Measurements from ENCODE around the gene IL32.
"Not testable (repeated sequence)": the region's sequence is repeated elsewhere in the genome, so short reads cannot be mapped to it uniquely, and the experiment has no call there.

The IL32 gene

DNA sequence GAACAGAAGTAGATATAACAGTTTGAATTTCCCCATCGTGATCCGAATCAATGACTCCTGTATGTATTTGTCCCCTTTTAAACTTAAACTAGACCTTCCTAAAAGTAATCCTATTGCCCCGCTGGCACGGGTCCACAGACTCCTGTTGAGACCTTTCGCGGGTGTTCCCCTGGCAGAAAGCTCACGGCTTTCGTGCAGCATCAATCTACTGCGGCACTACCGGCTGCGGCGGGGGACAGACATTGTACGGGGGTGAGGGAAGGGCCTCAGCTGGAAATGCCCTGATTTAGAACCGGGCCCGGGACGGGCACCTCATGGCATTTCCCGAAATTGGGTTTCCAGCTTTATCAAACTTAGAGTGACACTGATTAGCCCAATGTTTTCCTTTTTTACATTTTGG is 14.6 kb downstream of the IL32 start:
- Histone ChIP-seq H3K9me3 (ENCODE audit: control insufficient read depth, insufficient read depth, low read depth, low read length) (no peaks in the 10 kb centered on the region), H3K27ac (ENCODE audit: extremely low read depth, low read depth, low read length) (no peak overlapping the region), H3K4me3 (ENCODE audit: low read depth, low read length) (no peak overlapping the region), H3K4me1 (ENCODE audit: control insufficient read depth, insufficient read depth, low read length) (no peaks in the 10 kb centered on the region), H3K36me3 (ENCODE audit: control insufficient read depth in 2 of 2, insufficient read depth in 1 of 2, low read length in 2 of 2) (no peaks in the 10 kb centered on the region)
- ChIA-PET CTCF (interaction anchor here (1.1 to 1.7 kb wide), 3 partner anchors 18 to 21 kb away, joined by 4 to 5 read pairs (median 5); no protein-coding TSS in a partner anchor), POLR2A (no interaction called here)
- no peak for TF ChIP-seq ZFP41 (tag by site-specific recombination; IDR thresholded peaks at IDR 0.05; ENCODE audit: borderline replicate concordance)
- TF ChIP-seq, protein P1, sequence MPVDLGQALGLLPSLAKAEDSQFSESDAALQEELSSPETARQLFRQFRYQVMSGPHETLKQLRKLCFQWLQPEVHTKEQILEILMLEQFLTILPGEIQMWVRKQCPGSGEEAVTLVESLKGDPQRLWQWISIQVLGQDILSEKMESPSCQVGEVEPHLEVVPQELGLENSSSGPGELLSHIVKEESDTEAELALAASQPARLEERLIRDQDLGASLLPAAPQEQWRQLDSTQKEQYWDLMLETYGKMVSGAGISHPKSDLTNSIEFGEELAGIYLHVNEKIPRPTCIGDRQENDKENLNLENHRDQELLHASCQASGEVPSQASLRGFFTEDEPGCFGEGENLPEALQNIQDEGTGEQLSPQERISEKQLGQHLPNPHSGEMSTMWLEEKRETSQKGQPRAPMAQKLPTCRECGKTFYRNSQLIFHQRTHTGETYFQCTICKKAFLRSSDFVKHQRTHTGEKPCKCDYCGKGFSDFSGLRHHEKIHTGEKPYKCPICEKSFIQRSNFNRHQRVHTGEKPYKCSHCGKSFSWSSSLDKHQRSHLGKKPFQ (tag by site-specific recombination; IDR thresholded peaks at IDR 0.05), result no peak
- no peak for TF ChIP-seq ZBTB48 (tag by site-specific recombination; IDR thresholded peaks at IDR 0.05)
- TF ChIP-seq BCL11A (tag by site-specific recombination; IDR thresholded peaks at IDR 0.05; ENCODE audit: low read depth), result no peak
- no peak for TF ChIP-seq ZNF341 (tag by site-specific recombination; IDR thresholded peaks at IDR 0.05; ENCODE audit: low read depth)
- TF ChIP-seq ZNF610 (tag by site-specific recombination; IDR thresholded peaks at IDR 0.05; ENCODE audit: borderline replicate concordance), result no peak
- TF ChIP-seq ZNF121 (tag by site-specific recombination; IDR thresholded peaks at IDR 0.05), result no peak
- no peak for TF ChIP-seq ZNF221 (tag by site-specific recombination; IDR thresholded peaks at IDR 0.05; ENCODE audit: borderline replicate concordance)
- TF ChIP-seq ZNF658 (tag by site-specific recombination; IDR thresholded peaks at IDR 0.05), result no peak
- no peak for TF ChIP-seq WT1 (tag by site-specific recombination; IDR thresholded peaks at IDR 0.05)
- no peak for TF ChIP-seq ZNF768 (tag by site-specific recombination; IDR thresholded peaks at IDR 0.05)
- no peak for TF ChIP-seq TRIM28 (IDR thresholded peaks at IDR 0.05; ENCODE audit: borderline replicate concordance, low read length)

DNA sequence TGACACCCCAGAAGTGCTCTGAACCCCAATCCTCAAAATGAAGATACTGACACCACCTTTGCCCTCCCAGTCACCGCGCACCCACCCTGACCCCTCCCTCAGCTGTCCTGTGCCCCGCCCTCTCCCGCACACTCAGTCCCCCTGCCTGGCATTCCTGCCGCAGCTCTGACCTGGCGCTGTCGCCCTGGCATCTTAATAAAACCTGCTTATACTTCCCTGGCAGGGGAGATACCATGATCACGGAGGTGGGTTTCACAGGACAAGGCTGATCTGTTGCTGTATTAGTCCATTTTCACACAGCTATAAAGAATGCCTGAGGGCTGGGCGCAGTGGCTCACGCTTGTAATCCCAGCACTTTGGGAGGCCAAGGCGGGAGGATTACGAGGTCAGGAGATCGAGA is 16.5 kb downstream of the IL32 start:
- CTCF ChIA-PET, result interaction anchor here (0.5 to 1.3 kb wide), 2 partner anchors 24 to 1113 kb away, joined by 4 to 5 read pairs; no protein-coding TSS in a partner anchor
- POLR2A ChIA-PET; H3K4me1 ChIP-seq (ENCODE audit: control insufficient read depth, insufficient read depth, low read length); H3K27ac ChIP-seq (ENCODE audit: extremely low read depth, low read depth, low read length); H3K4me3 ChIP-seq (ENCODE audit: low read depth, low read length); H3K9me3 ChIP-seq (ENCODE audit: control insufficient read depth, insufficient read depth, low read depth, low read length); H3K36me3 ChIP-seq (ENCODE audit: control insufficient read depth in 2 of 2, insufficient read depth in 1 of 2, low read length in 2 of 2): not testable (repeated sequence)

DNA sequence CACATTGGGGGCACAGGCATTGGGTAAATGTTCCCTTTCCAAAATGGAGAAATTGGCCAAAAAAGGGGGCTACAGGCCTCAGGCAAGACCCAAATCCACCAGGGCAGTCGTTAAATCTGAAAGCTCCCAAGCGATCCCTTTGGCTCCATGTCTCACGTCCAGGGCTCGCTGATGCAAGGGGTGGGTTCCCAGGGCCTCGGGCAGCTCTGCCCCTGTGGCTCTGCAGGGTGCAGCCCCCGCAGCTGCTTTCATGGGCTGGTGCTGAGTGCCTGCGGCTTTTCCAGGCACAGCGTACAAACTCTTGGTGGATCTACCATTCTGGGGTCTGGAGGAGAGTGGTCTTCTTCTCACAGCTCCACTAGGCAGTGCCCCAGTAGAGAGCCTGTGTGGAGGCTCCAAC is 18.0 kb downstream of the IL32 start:
- not testable (repeated sequence) for H3K27ac ChIP-seq (ENCODE audit: extremely low read depth, low read depth, low read length); H3K36me3 ChIP-seq (ENCODE audit: control insufficient read depth in 2 of 2, insufficient read depth in 1 of 2, low read length in 2 of 2); H3K9me3 ChIP-seq (ENCODE audit: control insufficient read depth, insufficient read depth, low read depth, low read length); H3K4me1 ChIP-seq (ENCODE audit: control insufficient read depth, insufficient read depth, low read length); H3K4me3 ChIP-seq (ENCODE audit: low read depth, low read length)
- CTCF ChIA-PET, result interaction anchor here (0.6 to 1.3 kb wide), 6 partner anchors 20 to 68 kb away, joined by 3 to 5 read pairs (median 3); no protein-coding TSS in a partner anchor
- POLR2A ChIA-PET, result interaction anchor here (1.1 kb wide), 1 partner anchor 14 kb away, joined by 4 read pairs; no protein-coding TSS in a partner anchor

DNA sequence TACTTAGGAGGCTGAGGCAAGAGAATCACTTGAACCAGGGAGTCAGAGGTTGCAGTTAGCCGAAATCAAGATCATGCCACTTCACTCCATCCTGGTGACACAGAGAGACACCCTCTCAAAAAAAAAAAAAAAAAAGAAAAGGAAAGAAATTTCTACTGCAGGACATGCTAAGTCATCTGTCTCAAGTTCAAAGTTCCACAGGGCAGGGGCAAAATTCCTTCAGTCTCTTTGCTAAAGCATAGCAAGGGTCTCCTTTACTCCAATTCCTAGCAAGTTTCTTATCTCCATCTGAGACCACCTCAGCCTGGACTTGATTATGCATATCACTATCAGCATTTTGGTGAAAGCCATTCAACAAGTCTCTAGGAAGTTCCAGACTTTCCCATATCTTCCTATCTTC is 19.1 kb downstream of the IL32 start:
- no peaks in the 10 kb centered on the region for H3K4me1 ChIP-seq (ENCODE audit: control insufficient read depth, insufficient read depth, low read length)
- H3K4me3 ChIP-seq (ENCODE audit: low read depth, low read length), result no peak overlapping the region
- no peaks in the 10 kb centered on the region for H3K9me3 ChIP-seq (ENCODE audit: control insufficient read depth, insufficient read depth, low read depth, low read length)
- CTCF ChIA-PET, result interaction anchor here (0.7 to 1.1 kb wide), 2 partner anchors 31 to 44 kb away, joined by 3 read pairs; no protein-coding TSS in a partner anchor
- TF ChIP-seq SCRT2 (tag by site-specific recombination; IDR thresholded peaks at IDR 0.05), result peak; percentile 43
- 0 out of 2 replicates have a peak, but pooled peaks have one; percentile 38 for TF ChIP-seq SCRT1 (tag by site-specific recombination; IDR thresholded peaks at IDR 0.05; ENCODE audit: borderline replicate concordance)
- TF ChIP-seq, protein P2, sequence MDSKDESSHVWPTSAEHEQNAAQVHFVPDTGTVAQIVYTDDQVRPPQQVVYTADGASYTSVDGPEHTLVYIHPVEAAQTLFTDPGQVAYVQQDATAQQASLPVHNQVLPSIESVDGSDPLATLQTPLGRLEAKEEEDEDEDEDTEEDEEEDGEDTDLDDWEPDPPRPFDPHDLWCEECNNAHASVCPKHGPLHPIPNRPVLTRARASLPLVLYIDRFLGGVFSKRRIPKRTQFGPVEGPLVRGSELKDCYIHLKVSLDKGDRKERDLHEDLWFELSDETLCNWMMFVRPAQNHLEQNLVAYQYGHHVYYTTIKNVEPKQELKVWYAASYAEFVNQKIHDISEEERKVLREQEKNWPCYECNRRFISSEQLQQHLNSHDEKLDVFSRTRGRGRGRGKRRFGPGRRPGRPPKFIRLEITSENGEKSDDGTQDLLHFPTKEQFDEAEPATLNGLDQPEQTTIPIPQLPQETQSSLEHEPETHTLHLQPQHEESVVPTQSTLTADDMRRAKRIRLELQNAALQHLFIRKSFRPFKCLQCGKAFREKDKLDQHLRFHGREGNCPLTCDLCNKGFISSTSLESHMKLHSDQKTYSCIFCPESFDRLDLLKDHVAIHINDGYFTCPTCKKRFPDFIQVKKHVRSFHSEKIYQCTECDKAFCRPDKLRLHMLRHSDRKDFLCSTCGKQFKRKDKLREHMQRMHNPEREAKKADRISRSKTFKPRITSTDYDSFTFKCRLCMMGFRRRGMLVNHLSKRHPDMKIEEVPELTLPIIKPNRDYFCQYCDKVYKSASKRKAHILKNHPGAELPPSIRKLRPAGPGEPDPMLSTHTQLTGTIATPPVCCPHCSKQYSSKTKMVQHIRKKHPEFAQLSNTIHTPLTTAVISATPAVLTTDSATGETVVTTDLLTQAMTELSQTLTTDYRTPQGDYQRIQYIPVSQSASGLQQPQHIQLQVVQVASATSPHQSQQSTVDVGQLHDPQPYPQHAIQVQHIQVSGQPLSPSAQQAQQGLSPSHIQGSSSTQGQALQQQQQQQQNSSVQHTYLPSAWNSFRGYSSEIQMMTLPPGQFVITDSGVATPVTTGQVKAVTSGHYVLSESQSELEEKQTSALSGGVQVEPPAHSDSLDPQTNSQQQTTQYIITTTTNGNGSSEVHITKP (tag by site-specific recombination; IDR thresholded peaks at IDR 0.05), result no peak
- H3K36me3 ChIP-seq (ENCODE audit: control insufficient read depth in 2 of 2, insufficient read depth in 1 of 2, low read length in 2 of 2), result no peaks in the 10 kb centered on the region
- POLR2A ChIA-PET, result no interaction called here
- H3K27ac ChIP-seq (ENCODE audit: extremely low read depth, low read depth, low read length), result no peak overlapping the region

Measured in HEK293 (cell line).